HG03558 (cell line): Measurements from ENCODE around the gene HOXC6.

Experiments used
- ATAC-seq: cut with Tn5 transposase; IDR thresholded peaks from one replicate; pipeline ENCODE4 v1.9.1; 2021; ENCODE audit warnings: moderate number of reproducible peaks; ENCODE audit not compliant: unreplicated experiment; ENCODE audit errors: extremely low read depth

Gene HOXC6

GRCh38 chr12:54028314-54029201 is at the start of gene HOXC6:
Gene HOXC6 (plus strand): TSS chr12:54028440. CDS start chr12:54028522, 82 bp downstream.
- ATAC-seq: no peak

- no peak for ATAC-seq
Measured at GRCh38 chr12:53978477-53979356, 49.5 kb upstream of the HOXC6 start.

GRCh38 chr12:53980104-53980801 is 48.0 kb upstream of the HOXC6 start:
- ATAC-seq: no peak

GRCh38 chr12:53980802-53981496 is 47.3 kb upstream of the HOXC6 start:
- no peak for ATAC-seq

- ATAC-seq: no peak
Measured at GRCh38 chr12:53981634-53982565, 46.3 kb upstream of the HOXC6 start.

- ATAC-seq: no peak
Measured at GRCh38 chr12:53982648-53983567, 45.3 kb upstream of the HOXC6 start.

GRCh38 chr12:53983568-53983949 is 44.7 kb upstream of the HOXC6 start:
- no peak for ATAC-seq

GRCh38 chr12:53983950-53984572 is 44.2 kb upstream of the HOXC6 start:
- ATAC-seq: no peak

- no peak for ATAC-seq
Measured at GRCh38 chr12:53984901-53985691, 43.1 kb upstream of the HOXC6 start, which contains the start of gene HOXC10. Gene HOXC10 (plus strand): TSS chr12:53985146. CDS start chr12:53985260, 114 bp downstream.

- ATAC-seq: no peak
Measured at GRCh38 chr12:53985692-53985993, 42.6 kb upstream of the HOXC6 start.

GRCh38 chr12:53985994-53986685 is 42.1 kb upstream of the HOXC6 start:
- ATAC-seq: no peak

- ATAC-seq: no peak
Measured at GRCh38 chr12:53986686-53987483, 41.4 kb upstream of the HOXC6 start.

- no peak for ATAC-seq
Measured at GRCh38 chr12:53987787-53988230, 40.4 kb upstream of the HOXC6 start.

- ATAC-seq: no peak
Measured at GRCh38 chr12:53988541-53989226, 39.6 kb upstream of the HOXC6 start.
